SK-MEL-5 (cell line): Measurements from ENCODE around the gene NOBOX. TPM values are rescaled to one million over a fixed set of nuclear protein-coding genes. Genes with fewer than 3 reads are reported as not detected.
"Not testable (repeated sequence)": the region's sequence is repeated elsewhere in the genome, so short reads cannot be mapped to it uniquely, and the experiment has no call there.

ENCODE experiments used
- DNase-seq: peaks from one replicate; pipeline ENCODE4 v3.0.0-alpha.2; 2016; ENCODE audit warnings: low read depth, low spot score
- in situ Hi-C: cut with HindIII; loops from 2 replicates; pipeline ENCODE4 v1.10.0; 2016; ENCODE audit warnings: low sequenced_read_pairs, high pct_unique_total_duplicates, low pct_unique_long_range_greater_than_20kb
- polyA plus RNA-seq, 2 experiments: library from polyadenylated mRNA; depleted of rRNA; stranded (reverse); fragments of >200 nt; gene quantifications; 2 replicates each; pipeline ENCODE4 v1.2.3, GENCODE V29; 2015
- total RNA-seq: library from RNA; depleted of rRNA; stranded (reverse); fragments of >200 nt; shearing (Covaris generic); gene quantifications from 2 replicates; pipeline ENCODE4 v1.2.3, GENCODE V29; 2014; rRNA removed

Gene NOBOX
- total RNA-seq, result not detected in 2 replicates
- polyA plus RNA-seq (2015; cell fraction: cytosol; rRNA removed), result not detected in 2 replicates
- not detected in 2 replicates for polyA plus RNA-seq (2015; cell fraction: nucleus; rRNA removed)

- no peak for DNase-seq
- in situ Hi-C loops, result no loop called here
Observed at GRCh38 chr7:144403649-144404061, at the start of gene NOBOX. Gene NOBOX, minus strand, starts transcription at chr7:144403693.

DNA sequence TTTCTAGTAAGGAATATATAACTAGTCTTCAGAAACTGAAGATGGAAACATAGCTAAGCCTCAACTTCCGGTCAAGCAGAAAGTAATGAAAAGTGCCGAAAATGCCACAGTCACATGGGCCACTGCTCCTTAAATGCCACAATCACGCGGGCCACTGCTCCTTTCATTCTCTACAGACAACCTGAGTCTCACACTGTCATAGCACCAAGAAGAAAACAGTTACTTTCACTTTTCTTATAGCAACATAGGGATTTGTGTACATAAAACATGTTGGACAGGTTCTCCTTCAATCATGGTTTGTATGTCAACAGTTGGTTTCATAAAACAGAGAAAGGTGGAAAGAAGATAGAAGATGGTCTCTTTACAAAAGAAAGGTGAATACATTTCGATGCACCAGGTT is 48.6 kb upstream of the NOBOX start:
- in situ Hi-C loops, result no loop called here
- DNase-seq, result no peak

DNA sequence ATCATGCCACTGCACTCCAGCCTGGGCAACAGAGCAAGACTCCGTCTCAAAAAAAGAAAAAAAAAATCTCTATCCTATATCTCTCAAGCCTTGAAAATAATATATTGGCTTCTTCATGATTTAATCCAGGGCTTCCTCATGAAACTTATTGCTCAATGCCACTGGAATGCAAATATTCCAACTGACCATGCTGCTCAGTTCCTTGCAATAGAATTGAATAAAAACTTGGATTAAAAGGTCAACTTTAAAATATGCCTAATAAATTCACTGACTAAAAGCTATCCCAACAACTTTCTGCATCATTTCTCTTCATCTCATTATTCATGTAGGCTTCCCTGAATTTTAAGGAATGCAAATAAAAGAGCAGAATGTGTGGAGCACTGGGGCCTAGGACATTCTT is 42.1 kb upstream of the NOBOX start:
- DNase-seq, result no peak
- in situ Hi-C loops, result no loop called here

- in situ Hi-C loops, result no loop called here
- no peak for DNase-seq
Observed at GRCh38 chr7:144439717-144440205, 36.3 kb upstream of the NOBOX start.

GRCh38 chr7:144438759-144439158 is 35.3 kb upstream of the NOBOX start:
- in situ Hi-C loops, result no loop called here
- no peak for DNase-seq

- DNase-seq, result peak; percentile 78
- in situ Hi-C loops, result no loop called here
Observed at GRCh38 chr7:144437370-144438191, 34.1 kb upstream of the NOBOX start.

DNA sequence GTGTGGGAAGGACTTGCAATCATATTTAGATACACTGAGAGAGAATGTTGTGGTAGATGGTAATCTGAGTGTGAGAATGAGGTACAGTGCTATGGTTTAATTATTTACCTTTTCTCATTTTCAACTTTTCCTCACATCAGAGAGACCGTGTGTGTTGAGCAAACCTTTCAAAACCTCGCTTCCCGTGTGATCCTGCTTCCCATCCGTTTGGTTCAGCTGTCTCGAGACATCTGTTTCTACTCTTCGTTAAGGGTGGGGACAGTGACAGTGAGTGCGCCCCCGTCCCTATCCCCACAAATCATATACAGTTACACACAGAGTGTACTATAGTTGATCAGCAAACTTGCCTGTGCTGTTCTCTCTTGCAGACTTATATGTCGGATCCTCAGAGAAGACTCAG is 33.0 kb upstream of the NOBOX start:
- in situ Hi-C loops, result no loop called here

GRCh38 chr7:144428431-144428830 is 24.9 kb upstream of the NOBOX start:
- in situ Hi-C loops, result no loop called here
- no peak for DNase-seq

More for the DNA sequence above, 33.0 kb upstream of the NOBOX start:
- no peak for DNase-seq

DNA sequence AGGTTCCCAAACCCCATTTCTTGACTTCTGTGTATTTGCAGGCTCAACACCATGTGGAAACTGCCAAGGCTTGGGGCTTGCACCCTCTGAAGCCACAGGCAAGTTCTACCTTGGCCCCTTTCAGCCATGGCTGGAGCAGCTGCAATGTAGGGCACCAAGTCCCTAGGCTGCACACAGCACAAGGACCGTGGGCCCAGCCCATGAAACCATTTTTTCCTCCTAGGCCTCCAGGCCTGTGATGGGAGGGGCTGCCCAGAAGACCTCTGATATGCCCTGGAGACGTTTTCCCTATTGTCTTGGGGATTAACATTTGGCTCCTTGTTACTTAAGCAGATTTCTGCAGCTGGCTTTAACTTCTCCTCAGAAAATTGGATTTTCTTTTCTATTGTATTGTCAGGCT is 24.0 kb upstream of the NOBOX start:
- in situ Hi-C loops, DNase-seq: not testable (repeated sequence)

- DNase-seq, in situ Hi-C loops: not testable (repeated sequence)
Observed at GRCh38 chr7:144418931-144419330, 15.4 kb upstream of the NOBOX start.

DNA sequence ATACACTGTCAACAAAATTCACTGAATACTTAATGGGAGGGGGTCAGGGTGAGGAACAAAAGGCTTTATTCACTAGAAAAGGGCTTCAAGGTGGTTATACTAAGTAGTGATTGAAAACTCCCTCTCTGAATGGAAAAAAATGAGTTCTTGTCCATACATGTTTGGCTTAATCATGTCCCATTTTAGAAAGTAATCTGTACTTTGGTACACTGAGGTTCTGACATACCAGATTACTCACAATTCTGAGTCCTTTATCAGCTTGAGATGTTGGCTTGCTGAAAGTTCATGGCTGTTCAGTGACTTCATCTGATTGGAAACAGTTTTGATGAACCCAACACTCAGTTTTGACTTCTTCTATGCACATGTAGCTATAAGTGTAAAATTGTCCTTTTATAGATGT is 12.8 kb upstream of the NOBOX start:
- in situ Hi-C loops, result no loop called here
- no peak for DNase-seq

DNA sequence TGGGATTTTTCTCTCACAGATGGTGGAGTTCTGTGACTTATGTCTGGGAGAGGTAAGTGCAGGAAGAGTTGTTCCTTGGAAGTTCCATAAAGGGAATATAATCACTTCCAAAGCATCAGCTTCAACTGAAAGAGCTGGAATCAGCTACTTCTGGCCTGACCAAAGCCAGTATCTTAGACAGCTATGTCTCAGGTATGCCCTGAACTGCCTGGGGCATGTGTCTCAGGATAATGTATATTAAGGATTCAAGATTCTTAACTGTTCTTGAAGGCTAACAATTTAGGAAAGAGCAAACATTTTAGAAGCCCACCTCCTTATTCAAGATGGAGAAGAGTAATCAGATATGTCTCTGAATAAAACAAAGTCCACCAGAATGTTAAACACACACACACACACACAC is 12.4 kb upstream of the NOBOX start:
- in situ Hi-C loops, result no loop called here
- DNase-seq, result no peak

DNA sequence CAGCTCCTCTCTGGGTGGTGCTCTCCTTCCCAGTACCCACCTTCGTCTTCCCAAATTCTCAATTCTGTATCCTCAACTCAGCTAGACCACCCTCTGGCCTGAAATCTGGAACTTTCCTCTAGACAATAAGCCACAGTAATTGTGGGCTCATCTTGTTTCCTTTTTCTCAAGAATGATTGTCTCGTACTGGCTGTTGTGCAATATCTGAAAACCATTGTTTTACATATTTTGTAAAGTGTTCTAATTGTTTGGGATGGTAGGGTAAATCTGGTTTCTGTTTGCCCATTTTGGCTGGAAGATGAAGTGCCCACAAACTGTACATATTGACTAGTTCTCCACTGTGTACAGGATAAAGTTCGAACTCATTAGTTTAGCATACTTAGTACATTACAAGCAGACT is 11.3 kb upstream of the NOBOX start:
- in situ Hi-C loops, result no loop called here
- DNase-seq, result no peak

DNA sequence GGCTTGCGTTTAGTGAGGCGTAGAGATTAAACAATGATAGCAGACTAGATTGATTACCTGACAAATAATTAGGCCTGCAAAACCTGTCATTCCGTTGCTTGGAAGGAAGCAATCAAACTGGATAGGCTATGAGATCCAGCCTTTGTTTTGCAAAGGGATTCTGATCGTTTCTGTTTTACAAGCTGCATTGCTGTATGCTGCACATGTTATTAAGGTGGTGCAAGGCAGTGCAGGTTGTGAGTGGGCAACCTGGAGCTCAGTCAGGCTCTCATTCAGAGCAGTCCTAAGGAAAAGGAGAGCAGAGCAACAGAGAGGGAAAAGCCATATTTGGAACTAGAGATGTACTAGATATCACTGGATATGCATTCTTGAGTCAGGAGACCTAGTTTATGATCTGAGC is 6.9 kb upstream of the NOBOX start:
- DNase-seq, result no peak
- in situ Hi-C loops, result no loop called here

DNA sequence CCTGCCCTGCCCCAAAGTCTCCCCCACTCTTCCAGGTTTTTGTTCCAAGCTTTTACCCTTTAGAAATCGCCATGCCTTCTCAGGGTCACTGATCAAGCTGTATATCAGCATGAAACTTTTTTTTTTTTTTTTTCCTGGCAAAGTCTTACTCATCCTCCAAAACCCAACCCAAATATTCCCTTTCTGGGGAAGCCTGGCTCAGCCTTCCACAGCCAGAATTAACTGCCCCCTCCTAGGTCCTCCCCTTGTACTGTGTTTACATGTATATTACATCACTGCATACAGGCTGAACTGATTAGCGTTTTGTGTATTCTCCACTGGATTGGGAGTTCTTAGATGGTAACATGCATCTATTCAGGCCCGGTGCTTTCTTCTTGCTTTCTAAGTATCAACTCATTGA is 4.6 kb upstream of the NOBOX start:
- in situ Hi-C loops, result no loop called here
- DNase-seq, result no peak

GRCh38 chr7:144407266-144407931 is 3.9 kb upstream of the NOBOX start:
- DNase-seq, result no peak

DNA sequence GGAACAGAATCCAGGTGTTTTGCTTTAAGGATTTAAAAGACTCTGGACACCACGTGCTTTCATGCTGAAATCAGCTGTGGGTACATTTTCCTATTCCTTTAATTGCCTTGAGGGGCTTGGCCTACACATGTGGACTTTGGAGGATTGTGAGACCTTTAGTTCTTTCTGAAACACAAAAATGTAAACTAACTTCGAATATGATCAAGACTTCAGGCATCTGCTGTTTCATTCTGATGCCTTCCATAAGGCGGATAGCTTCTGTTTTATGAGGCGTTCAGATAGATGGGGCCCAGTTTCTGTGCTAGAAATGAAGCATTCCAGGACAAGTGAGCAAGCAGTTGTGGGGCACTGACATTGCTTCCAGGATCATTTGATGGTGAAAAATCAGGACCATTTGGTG is 1.5 kb upstream of the NOBOX start:
- DNase-seq, result no peak
- in situ Hi-C loops, result no loop called here

More at GRCh38 chr7:144407266-144407931, 3.9 kb upstream of the NOBOX start:
- in situ Hi-C loops, result no loop called here

GRCh38 chr7:144403102-144403501 is 391 bp downstream of the NOBOX start:
- no peak for DNase-seq
- in situ Hi-C loops, result no loop called here

DNA sequence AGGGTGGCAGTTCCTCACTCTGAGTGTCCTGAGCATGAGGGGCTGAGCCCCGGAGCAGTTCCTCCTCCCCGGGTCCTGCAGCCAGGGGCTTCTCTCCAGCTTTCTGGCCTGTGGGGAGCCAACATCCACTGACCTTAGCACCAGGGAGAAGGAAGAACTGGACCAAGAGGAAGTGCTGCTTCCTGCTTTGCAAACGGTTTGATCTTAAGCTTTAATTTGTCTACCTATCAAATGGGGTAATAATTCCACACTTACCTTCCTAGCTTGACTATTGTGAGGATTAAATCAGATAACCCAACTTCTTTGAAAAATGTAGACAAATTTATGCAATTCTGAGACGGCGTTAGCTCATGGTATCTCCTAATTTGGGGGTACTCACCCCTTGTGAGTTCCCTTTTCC is 2.0 kb downstream of the NOBOX start:
- in situ Hi-C loops, result no loop called here
- no peak for DNase-seq
